ENCODE measurements around the gene CAMK4. TPM values are rescaled to one million over a fixed set of nuclear protein-coding genes. Genes with fewer than 3 reads are reported as not detected.
A peak's percentile ranks its signal among the peaks of the same experiment; 100 is the strongest.

Gene CAMK4
- total RNA-seq, 1 donor from 2014 or later: 4.7 TPM

GRCh38 chr5:111507276-111507675 lies 283.1 kb downstream of the CAMK4 start:
- no peak overlapping the region for H3K9ac ChIP-seq (ENCODE audit: low read depth in 1 of 3, low read length in 3 of 3)
- H3K27ac ChIP-seq (ENCODE audit: low read depth, low read length): no peak overlapping the region
- no peaks in the 10 kb centered on the region for H3K36me3 ChIP-seq (ENCODE audit: control insufficient read depth in 3 of 3, insufficient read depth in 3 of 3, low read length in 3 of 3)
- H3K4me3 ChIP-seq (ENCODE audit: low read length in 3 of 3): no peak overlapping the region
- no peaks in the 10 kb centered on the region for H3K27me3 ChIP-seq (ENCODE audit: control insufficient read depth in 3 of 3, insufficient read depth in 3 of 3, low read length in 3 of 3)
- no peaks in the 10 kb centered on the region for H3K9me3 ChIP-seq (ENCODE audit: control insufficient read depth in 3 of 3, low read length in 3 of 3)
- H3K4me1 ChIP-seq (ENCODE audit: control insufficient read depth in 3 of 3, insufficient read depth in 3 of 3, low read length in 3 of 3): peaks cover 3 to 6% (median 6%) of the 10 kb centered on the region in 3 donors

- Histone ChIP-seq H3K9ac (ENCODE audit: low read depth in 1 of 3, low read length in 3 of 3) (no peak overlapping the region), H3K36me3 (ENCODE audit: control insufficient read depth in 3 of 3, insufficient read depth in 3 of 3, low read length in 3 of 3) (no peaks in the 10 kb centered on the region), H3K9me3 (ENCODE audit: control insufficient read depth in 3 of 3, low read length in 3 of 3) (no peaks in the 10 kb centered on the region), H3K4me3 (ENCODE audit: low read length in 3 of 3) (no peak overlapping the region), H3K27ac (ENCODE audit: low read depth, low read length) (no peak overlapping the region), H3K27me3 (ENCODE audit: control insufficient read depth in 3 of 3, insufficient read depth in 3 of 3, low read length in 3 of 3) (no peaks in the 10 kb centered on the region), H3K4me1 (ENCODE audit: control insufficient read depth in 3 of 3, insufficient read depth in 3 of 3, low read length in 3 of 3) (peaks cover 6 to 13% (median 12%) of the 10 kb centered on the region in 3 donors)
Measured at GRCh38 chr5:111509119-111509518, 284.9 kb downstream of the CAMK4 start.

GRCh38 chr5:111511174-111511830 lies 287.1 kb downstream of the CAMK4 start:
- Histone ChIP-seq H3K27ac (ENCODE audit: low read depth, low read length) (no peak overlapping the region), H3K4me1 (ENCODE audit: control insufficient read depth in 3 of 3, insufficient read depth in 3 of 3, low read length in 3 of 3) (peaks cover 6 to 13% (median 12%) of the 10 kb centered on the region in 3 donors), H3K9ac (ENCODE audit: low read depth in 1 of 3, low read length in 3 of 3) (peak overlapping the region in 1 of 3 donors; percentile 80)

GRCh38 chr5:111511831-111512374 lies 287.7 kb downstream of the CAMK4 start:
- Histone ChIP-seq H3K27me3 (ENCODE audit: control insufficient read depth in 3 of 3, insufficient read depth in 3 of 3, low read length in 3 of 3) (no peaks in the 10 kb centered on the region), H3K36me3 (ENCODE audit: control insufficient read depth in 3 of 3, insufficient read depth in 3 of 3, low read length in 3 of 3) (no peaks in the 10 kb centered on the region), H3K4me1 (ENCODE audit: control insufficient read depth in 3 of 3, insufficient read depth in 3 of 3, low read length in 3 of 3) (peaks cover 6 to 13% (median 12%) of the 10 kb centered on the region in 3 donors)

More at GRCh38 chr5:111511174-111511830, 287.1 kb downstream of the CAMK4 start:
- Histone ChIP-seq H3K4me3 (ENCODE audit: low read length in 3 of 3) (peak overlapping the region; percentile 87 to 95 (median 90)), H3K9me3 (ENCODE audit: control insufficient read depth in 3 of 3, low read length in 3 of 3) (no peaks in the 10 kb centered on the region), H3K27me3 (ENCODE audit: control insufficient read depth in 3 of 3, insufficient read depth in 3 of 3, low read length in 3 of 3) (no peaks in the 10 kb centered on the region), H3K36me3 (ENCODE audit: control insufficient read depth in 3 of 3, insufficient read depth in 3 of 3, low read length in 3 of 3) (no peaks in the 10 kb centered on the region)

GRCh38 chr5:111512375-111513130 lies 288.4 kb downstream of the CAMK4 start, which contains the start of gene STARD4:
Gene STARD4 (minus strand): TSS chr5:111512535. CDS start chr5:111507433, 5,102 bp downstream.
- Histone ChIP-seq H3K4me3 (ENCODE audit: low read length in 3 of 3) (peak within 1 kb of the TSS; percentile 87 to 95 (median 90)), H3K36me3 (ENCODE audit: control insufficient read depth in 3 of 3, insufficient read depth in 3 of 3, low read length in 3 of 3) (no peaks in the 10 kb centered on the region), H3K27me3 (ENCODE audit: control insufficient read depth in 3 of 3, insufficient read depth in 3 of 3, low read length in 3 of 3) (no peaks in the 10 kb centered on the region), H3K27ac (ENCODE audit: low read depth, low read length) (peak within 1 kb of the TSS; percentile 48), H3K9ac (ENCODE audit: low read depth in 1 of 3, low read length in 3 of 3) (peak within 1 kb of the TSS; percentile 76 to 80 (median 77)), H3K4me1 (ENCODE audit: control insufficient read depth in 3 of 3, insufficient read depth in 3 of 3, low read length in 3 of 3) (peaks cover 6 to 13% (median 12%) of the 10 kb centered on the region in 3 donors), H3K9me3 (ENCODE audit: control insufficient read depth in 3 of 3, low read length in 3 of 3) (no peaks in the 10 kb centered on the region)

More at GRCh38 chr5:111511831-111512374, 287.7 kb downstream of the CAMK4 start:
- Histone ChIP-seq H3K27ac (ENCODE audit: low read depth, low read length) (peak overlapping the region; percentile 48), H3K4me3 (ENCODE audit: low read length in 3 of 3) (peak overlapping the region; percentile 87 to 95 (median 90)), H3K9me3 (ENCODE audit: control insufficient read depth in 3 of 3, low read length in 3 of 3) (no peaks in the 10 kb centered on the region), H3K9ac (ENCODE audit: low read depth in 1 of 3, low read length in 3 of 3) (peak overlapping the region; percentile 76 to 80 (median 77))

- Histone ChIP-seq H3K9me3 (ENCODE audit: control insufficient read depth in 3 of 3, low read length in 3 of 3) (no peaks in the 10 kb centered on the region), H3K36me3 (ENCODE audit: control insufficient read depth in 3 of 3, insufficient read depth in 3 of 3, low read length in 3 of 3) (no peaks in the 10 kb centered on the region), H3K9ac (ENCODE audit: low read depth in 1 of 3, low read length in 3 of 3) (peak overlapping the region; percentile 71 to 80 (median 77)), H3K4me1 (ENCODE audit: control insufficient read depth in 3 of 3, insufficient read depth in 3 of 3, low read length in 3 of 3) (peaks cover 6 to 13% (median 12%) of the 10 kb centered on the region in 3 donors), H3K27me3 (ENCODE audit: control insufficient read depth in 3 of 3, insufficient read depth in 3 of 3, low read length in 3 of 3) (no peaks in the 10 kb centered on the region), H3K4me3 (ENCODE audit: low read length in 3 of 3) (peak overlapping the region; percentile 87 to 95 (median 90)), H3K27ac (ENCODE audit: low read depth, low read length) (peak overlapping the region; percentile 48)
Measured at GRCh38 chr5:111513131-111513520, 288.9 kb downstream of the CAMK4 start.

- no peak overlapping the region for H3K27ac ChIP-seq (ENCODE audit: low read depth, low read length)
- H3K9ac ChIP-seq (ENCODE audit: low read depth in 1 of 3, low read length in 3 of 3): no peak overlapping the region
- no peaks in the 10 kb centered on the region for H3K27me3 ChIP-seq (ENCODE audit: control insufficient read depth in 3 of 3, insufficient read depth in 3 of 3, low read length in 3 of 3)
- H3K9me3 ChIP-seq (ENCODE audit: control insufficient read depth in 3 of 3, low read length in 3 of 3): no peaks in the 10 kb centered on the region
- H3K4me3 ChIP-seq (ENCODE audit: low read length in 3 of 3): no peak overlapping the region
- H3K36me3 ChIP-seq (ENCODE audit: control insufficient read depth in 3 of 3, insufficient read depth in 3 of 3, low read length in 3 of 3): no peaks in the 10 kb centered on the region
- peaks cover 6 to 13% (median 12%) of the 10 kb centered on the region in 3 donors for H3K4me1 ChIP-seq (ENCODE audit: control insufficient read depth in 3 of 3, insufficient read depth in 3 of 3, low read length in 3 of 3)
Measured at GRCh38 chr5:111514087-111514486, 289.9 kb downstream of the CAMK4 start.

- H3K27me3 ChIP-seq (ENCODE audit: control insufficient read depth in 3 of 3, insufficient read depth in 3 of 3, low read length in 3 of 3): no peaks in the 10 kb centered on the region
- no peak overlapping the region for H3K4me3 ChIP-seq (ENCODE audit: low read length in 3 of 3)
- H3K9ac ChIP-seq (ENCODE audit: low read depth in 1 of 3, low read length in 3 of 3): no peak overlapping the region
- no peaks in the 10 kb centered on the region for H3K9me3 ChIP-seq (ENCODE audit: control insufficient read depth in 3 of 3, low read length in 3 of 3)
- no peaks in the 10 kb centered on the region for H3K36me3 ChIP-seq (ENCODE audit: control insufficient read depth in 3 of 3, insufficient read depth in 3 of 3, low read length in 3 of 3)
- no peak overlapping the region for H3K27ac ChIP-seq (ENCODE audit: low read depth, low read length)
- peaks cover 2 to 3% (median 3%) of the 10 kb centered on the region in 3 donors for H3K4me1 ChIP-seq (ENCODE audit: control insufficient read depth in 3 of 3, insufficient read depth in 3 of 3, low read length in 3 of 3)
Measured at GRCh38 chr5:111517853-111518501, 293.8 kb downstream of the CAMK4 start.

- Histone ChIP-seq H3K4me1 (ENCODE audit: control insufficient read depth in 3 of 3, insufficient read depth in 3 of 3, low read length in 3 of 3) (no peaks in the 10 kb centered on the region), H3K9me3 (ENCODE audit: control insufficient read depth in 3 of 3, low read length in 3 of 3) (no peaks in the 10 kb centered on the region)
Measured at GRCh38 chr5:111518777-111519176, 294.6 kb downstream of the CAMK4 start.

More at GRCh38 chr5:111518777-111519176, 294.6 kb downstream of the CAMK4 start:
- Histone ChIP-seq H3K9ac (ENCODE audit: low read depth in 1 of 3, low read length in 3 of 3) (no peak overlapping the region), H3K4me3 (ENCODE audit: low read length in 3 of 3) (no peak overlapping the region), H3K27me3 (ENCODE audit: control insufficient read depth in 3 of 3, insufficient read depth in 3 of 3, low read length in 3 of 3) (no peaks in the 10 kb centered on the region), H3K27ac (ENCODE audit: low read depth, low read length) (no peak overlapping the region), H3K36me3 (ENCODE audit: control insufficient read depth in 3 of 3, insufficient read depth in 3 of 3, low read length in 3 of 3) (no peaks in the 10 kb centered on the region)

Measured in skeletal muscle tissue (tissue), 4 donors.